H1 (cell line): ENCODE data around the gene SLC38A10. TPM values are rescaled to one million over a fixed set of nuclear protein-coding genes. Genes with fewer than 3 reads are reported as not detected.

Source experiments
- RBBP5 ChIP-seq: IDR thresholded peaks from 2 replicates; pipeline ENCODE4 v1.7.1; 2012; ENCODE audit warnings: low read depth, mild to moderate bottlenecking, inconsistent platforms, low read length, moderate library complexity, borderline replicate concordance
- SP1 ChIP-seq: IDR thresholded peaks from 2 replicates; pipeline ENCODE4 v1.6.1; 2011; ENCODE audit warnings: low read depth, low read length
- SRF ChIP-seq: IDR thresholded peaks from 2 replicates; pipeline ENCODE4 v1.6.1; 2011; ENCODE audit warnings: mild to moderate bottlenecking, low read depth, low read length, moderate library complexity
- polyA plus RNA-seq, 7 experiments: library from polyadenylated mRNA; depleted of rRNA in 3 of 7; stranded (reverse) in 5 of 7; unstranded in 2 of 7; fragments of >200 nt in 5 of 7; fragments of 200-250 nt in 2 of 7; gene quantifications; 1 replicate in 5 of 7; 2 replicates in 1 of 7; 4 replicates in 1 of 7; pipeline versions ENCODE4 v1.2.1 to v1.2.3, GENCODE V29; 2011 to 2013; ENCODE audit warnings: missing spikeins in 2 of 7, mixed read lengths in 2 of 7
- total RNA-seq: library from RNA; stranded (reverse); fragmentation: NEBNext Ultra II Directional; extraction: Animal tissue kit (Norgen Biotek cat#: 25700); gene quantifications from 2 replicates; pipeline ENCODE4 v1.2.1, GENCODE V29; 2021

The SLC38A10 gene
- total and polyA plus RNA-seq, 2 of the 8 experiments (the other 6 are each of a cell fraction or from before 2014, with no cell fraction given), result 26.4 to 41.0 TPM

- TF ChIP-seq RBBP5 (no peak), SRF (no peak), SP1 (no peak)
Measured at GRCh38 chr17:81306898-81307510, 11.9 kb upstream of the SLC38A10 start (continued).
